ENCODE measurements around the gene SLC38A8. TPM values are rescaled to one million over a fixed set of nuclear protein-coding genes. Genes with fewer than 3 reads are reported as not detected.

The SLC38A8 gene
- total and polyA plus RNA-seq, 11 donors: 0.29 to 25.3 (median 0.87) TPM; not detected in 3

DNA sequence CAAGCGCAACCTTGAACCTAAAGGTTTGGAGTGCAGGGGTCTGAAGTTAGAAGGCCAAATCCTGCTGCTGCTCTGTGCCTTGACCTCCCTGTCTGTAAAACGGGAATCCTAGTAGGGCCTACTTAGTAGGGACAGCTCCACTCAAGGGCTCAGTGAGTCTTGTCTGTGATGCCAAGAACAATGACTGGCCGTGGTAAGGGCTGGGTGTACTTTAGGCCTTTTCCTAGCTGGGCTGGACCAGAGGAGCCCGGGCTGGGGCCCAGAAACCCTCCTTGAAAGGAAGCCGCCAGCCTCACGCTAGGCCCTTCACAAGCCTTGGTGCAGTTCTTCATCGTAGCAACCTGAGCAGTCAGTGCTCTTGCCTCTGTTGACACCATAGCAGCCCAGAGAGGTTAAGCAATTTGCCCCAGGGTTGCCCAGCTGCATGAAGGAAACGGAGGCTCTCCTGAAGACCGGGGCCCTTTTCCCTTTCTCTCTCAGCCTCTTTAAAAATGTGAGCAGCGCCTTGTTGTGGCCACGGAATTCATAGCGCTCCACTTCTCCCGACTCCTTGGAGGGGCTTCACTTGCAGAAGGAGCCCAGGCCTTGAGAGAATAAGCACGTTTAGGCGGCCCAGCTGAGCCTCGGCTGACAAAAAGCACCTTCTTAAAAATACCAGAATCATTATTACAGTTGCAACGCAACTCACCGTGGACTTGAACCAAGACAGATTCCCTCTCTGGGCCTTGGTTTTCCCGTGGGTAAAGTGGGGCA is 70.2 kb downstream of the SLC38A8 start:
- Histone ChIP-seq H3K36me3 (no peaks in the 10 kb centered on the region), H3K27ac (no peak overlapping the region), H3K27me3 (peaks cover 0 to 10% (median 0%) of the 10 kb centered on the region in 9 donors), H3K4me1 (peaks cover 0 to 9% (median 0%) of the 10 kb centered on the region in 12 donors), H3K9me3 (no peaks in the 10 kb centered on the region), H3K4me3 (no peak overlapping the region)
- DNase-seq (peak in 2 of 5 donors; percentile 7 to 16), ATAC-seq (no peak)
- TF ChIP-seq, protein P1, sequence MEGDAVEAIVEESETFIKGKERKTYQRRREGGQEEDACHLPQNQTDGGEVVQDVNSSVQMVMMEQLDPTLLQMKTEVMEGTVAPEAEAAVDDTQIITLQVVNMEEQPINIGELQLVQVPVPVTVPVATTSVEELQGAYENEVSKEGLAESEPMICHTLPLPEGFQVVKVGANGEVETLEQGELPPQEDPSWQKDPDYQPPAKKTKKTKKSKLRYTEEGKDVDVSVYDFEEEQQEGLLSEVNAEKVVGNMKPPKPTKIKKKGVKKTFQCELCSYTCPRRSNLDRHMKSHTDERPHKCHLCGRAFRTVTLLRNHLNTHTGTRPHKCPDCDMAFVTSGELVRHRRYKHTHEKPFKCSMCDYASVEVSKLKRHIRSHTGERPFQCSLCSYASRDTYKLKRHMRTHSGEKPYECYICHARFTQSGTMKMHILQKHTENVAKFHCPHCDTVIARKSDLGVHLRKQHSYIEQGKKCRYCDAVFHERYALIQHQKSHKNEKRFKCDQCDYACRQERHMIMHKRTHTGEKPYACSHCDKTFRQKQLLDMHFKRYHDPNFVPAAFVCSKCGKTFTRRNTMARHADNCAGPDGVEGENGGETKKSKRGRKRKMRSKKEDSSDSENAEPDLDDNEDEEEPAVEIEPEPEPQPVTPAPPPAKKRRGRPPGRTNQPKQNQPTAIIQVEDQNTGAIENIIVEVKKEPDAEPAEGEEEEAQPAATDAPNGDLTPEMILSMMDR (IDR thresholded peaks at IDR 0.05): no peak
- no peak for TF ChIP-seq POLR2A (IDR thresholded peaks at IDR 0.05)
- 83 to 88% (median 84%) methylated on average over 18 to 19 of the region's 19 CpGs for WGBS, 4 donors
- intact Hi-C loops (cut with DNase I): loop anchor here in 4 of 10 donors (5.0 to 10.0 kb wide), 4 partner anchors 90 to 342 kb away; no protein-coding TSS in a partner anchor

DNA sequence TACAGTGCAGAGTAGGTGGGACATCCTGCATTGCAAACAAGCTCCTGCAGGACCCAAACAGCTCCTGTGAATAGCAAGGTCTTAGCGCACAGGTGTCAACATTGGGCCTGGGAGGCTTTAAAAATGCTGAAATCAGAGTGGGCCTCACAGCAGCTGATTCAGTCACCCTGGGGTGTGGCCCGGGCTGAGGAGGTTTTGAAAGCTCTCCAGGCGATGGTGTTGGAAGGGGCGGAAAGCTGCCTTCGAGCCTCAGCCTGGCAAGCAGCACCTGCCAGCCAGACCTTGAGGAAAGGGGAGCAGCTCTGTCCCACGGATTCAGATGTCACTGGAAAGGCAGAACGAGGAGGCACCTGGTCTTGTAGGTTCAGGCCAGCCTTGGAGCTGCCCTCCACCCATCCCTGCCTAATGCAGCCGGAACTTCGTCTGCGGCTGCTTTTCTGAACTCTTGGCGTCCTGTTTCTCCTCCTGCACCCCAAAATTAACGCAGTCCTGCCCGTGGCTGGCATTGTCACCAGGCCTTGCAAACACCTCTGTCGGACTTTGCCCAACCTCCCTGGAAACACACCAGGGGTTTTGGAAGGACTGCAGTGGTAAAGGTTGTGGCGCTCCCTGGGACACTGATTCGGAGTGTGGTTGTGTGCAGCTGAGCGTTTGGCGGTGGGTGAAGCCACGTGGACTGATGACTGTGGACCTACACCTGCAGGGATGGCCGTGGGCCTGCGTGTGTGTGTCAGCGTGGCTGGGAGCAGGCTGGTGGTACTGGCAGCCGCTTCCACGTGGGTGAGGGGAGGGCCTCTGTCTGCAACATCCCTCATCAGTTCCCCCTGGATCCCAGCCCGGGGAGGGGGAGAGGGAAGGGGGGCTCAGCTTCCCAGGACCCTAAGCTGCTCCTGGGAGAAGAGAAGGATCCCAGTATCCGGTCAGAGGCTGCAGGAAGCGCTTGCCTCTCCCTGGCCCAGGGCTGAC is 71.1 kb downstream of the SLC38A8 start:
- intact Hi-C loops (cut with DNase I): loop anchor here in 4 of 10 donors (5.0 to 10.0 kb wide), 4 partner anchors 91 to 343 kb away; no protein-coding TSS in a partner anchor
- Histone ChIP-seq H3K36me3 (peaks cover 0 to under 1% (median 0%) of the 10 kb centered on the region in 9 donors), H3K27ac (no peak overlapping the region), H3K4me3 (no peak overlapping the region), H3K27me3 (peaks cover 0 to 10% (median 0%) of the 10 kb centered on the region in 9 donors), H3K4me1 (peaks cover 0 to 9% (median 0%) of the 10 kb centered on the region in 12 donors), H3K9me3 (no peaks in the 10 kb centered on the region)
- WGBS, 4 donors: 67 to 79% (median 73%) methylated on average over 22 to 27 of the region's 27 CpGs
- ATAC-seq (no peak), DNase-seq (peak in 2 of 5 donors; percentile 24 to 54)
- TF ChIP-seq, protein P1 (IDR thresholded peaks at IDR 0.05): no peak
- TF ChIP-seq POLR2A (IDR thresholded peaks at IDR 0.05): no peak

DNA sequence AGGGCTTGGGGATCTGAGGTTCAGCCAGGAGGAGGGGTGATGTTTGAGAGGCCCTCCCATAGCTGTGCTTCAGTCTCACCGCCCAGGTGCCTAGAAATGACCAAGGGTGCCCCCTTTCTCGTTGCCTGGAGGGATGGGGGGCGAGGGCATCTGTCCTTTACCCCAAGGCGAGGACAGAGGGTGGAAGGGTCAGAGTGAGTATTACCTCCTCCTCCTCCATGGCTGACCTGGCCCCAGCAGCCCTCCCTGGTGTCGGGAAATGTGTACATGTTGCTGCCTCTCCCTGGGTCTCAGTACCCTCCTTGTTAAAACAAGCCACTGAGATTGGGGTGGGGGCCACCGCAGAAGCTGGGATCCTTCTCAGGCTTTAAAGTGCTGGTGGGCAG is 72.2 kb downstream of the SLC38A8 start:
- TF ChIP-seq, protein P1 (IDR thresholded peaks at IDR 0.05): no peak
- TF ChIP-seq POLR2A (IDR thresholded peaks at IDR 0.05): no peak
- Histone ChIP-seq H3K36me3 (peaks cover 0 to 11% (median 0%) of the 10 kb centered on the region in 9 donors), H3K27me3 (peaks cover 0 to 10% (median 0%) of the 10 kb centered on the region in 9 donors), H3K9me3 (no peaks in the 10 kb centered on the region), H3K4me3 (no peak overlapping the region), H3K4me1 (peaks cover 0 to 9% (median 0%) of the 10 kb centered on the region in 12 donors), H3K27ac (no peak overlapping the region)
- intact Hi-C loops (cut with DNase I): loop anchor here in 4 of 10 donors (5.0 to 10.0 kb wide), 4 partner anchors 92 to 344 kb away; no protein-coding TSS in a partner anchor
- ATAC-seq (no peak), DNase-seq (peak in 1 of 5 donors; percentile 19)
- 85 to 88% (median 87%) methylated on average over 6 of the region's 6 CpGs for whole genome bisulfite sequencing, 4 donors
